Fibroblast of skin of right biceps (primary cell): Measurements from ENCODE around the gene TNFRSF21.
"Not testable (repeated sequence)": the region's sequence is repeated elsewhere in the genome, so short reads cannot be mapped to it uniquely, and the experiment has no call there.

Experiments
- DNase-seq: peaks from one replicate; pipeline ENCODE4 v3.0.0-alpha.2; 2013

TNFRSF21 gene

DNA sequence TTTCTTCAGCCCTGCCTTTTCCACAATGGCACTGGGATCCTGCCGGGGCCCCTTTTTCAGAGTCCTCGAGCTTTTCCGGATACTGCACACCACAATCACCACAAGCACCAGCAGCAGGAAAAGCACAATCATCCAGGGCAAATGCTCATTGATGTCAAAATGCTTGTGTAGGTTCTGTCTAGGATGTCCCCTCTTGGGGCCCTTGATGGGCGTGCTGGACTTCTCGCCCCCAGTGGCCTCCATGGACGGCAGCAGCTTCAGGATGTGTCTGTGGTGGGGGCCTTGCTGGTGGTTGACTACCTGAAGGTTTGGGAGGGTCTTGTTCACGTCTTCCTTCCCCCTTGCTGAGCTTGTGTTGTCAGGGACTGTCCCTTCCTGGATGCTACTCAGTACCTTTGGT is 25.7 kb downstream of the TNFRSF21 start:
- DNase-seq = no peak

DNA sequence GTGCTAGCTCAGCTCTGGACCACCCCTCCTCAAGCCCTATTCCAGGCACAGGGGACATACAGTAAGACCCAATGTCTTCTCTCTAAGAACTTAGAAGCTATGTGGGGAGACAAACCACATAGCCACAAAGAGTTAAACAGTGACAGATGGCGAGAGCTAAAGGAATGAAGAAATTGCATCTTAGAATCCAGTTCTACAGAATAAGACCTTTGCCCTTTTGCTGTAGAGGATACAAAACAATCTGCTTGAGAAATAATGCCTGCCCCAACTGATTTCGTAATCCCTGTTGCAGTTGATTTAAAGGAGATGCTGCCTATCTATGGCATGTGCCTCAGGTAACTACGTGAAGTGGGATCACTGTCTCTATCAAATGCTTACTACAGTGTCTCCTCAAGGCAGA is 31.2 kb downstream of the TNFRSF21 start:
- peak; percentile 9 for DNase-seq

- no peak for DNase-seq
Measured at GRCh38 chr6:47277702-47278101, 32.0 kb downstream of the TNFRSF21 start.

- no peak for DNase-seq
Measured at GRCh38 chr6:47276377-47276776, 33.3 kb downstream of the TNFRSF21 start.

GRCh38 chr6:47275640-47276039 is 34.1 kb downstream of the TNFRSF21 start:
- no peak for DNase-seq

- not testable (repeated sequence) for DNase-seq
Measured at GRCh38 chr6:47275132-47275531, 34.6 kb downstream of the TNFRSF21 start.

- no peak for DNase-seq
Measured at GRCh38 chr6:47268572-47269187, 41.0 kb downstream of the TNFRSF21 start.

DNA sequence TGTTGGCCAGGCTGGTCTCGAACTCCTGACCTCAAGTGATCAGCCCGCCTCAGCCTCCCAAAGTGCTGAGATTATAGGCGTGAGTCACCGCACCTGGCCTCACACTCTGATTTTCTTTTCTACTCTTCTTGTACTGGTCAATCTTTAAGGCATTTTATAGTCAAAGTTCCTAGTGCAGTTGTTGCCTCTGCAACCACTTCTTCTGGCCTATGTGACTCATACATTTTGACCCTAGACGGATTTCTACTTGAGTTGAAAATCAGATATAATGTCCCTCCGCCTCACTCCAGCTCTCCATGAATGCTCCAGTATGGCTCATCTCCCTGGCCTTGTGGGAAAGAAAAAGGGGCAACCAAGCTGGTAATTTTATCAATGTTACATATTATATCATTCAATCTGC is 42.4 kb downstream of the TNFRSF21 start:
- no peak for DNase-seq

DNA sequence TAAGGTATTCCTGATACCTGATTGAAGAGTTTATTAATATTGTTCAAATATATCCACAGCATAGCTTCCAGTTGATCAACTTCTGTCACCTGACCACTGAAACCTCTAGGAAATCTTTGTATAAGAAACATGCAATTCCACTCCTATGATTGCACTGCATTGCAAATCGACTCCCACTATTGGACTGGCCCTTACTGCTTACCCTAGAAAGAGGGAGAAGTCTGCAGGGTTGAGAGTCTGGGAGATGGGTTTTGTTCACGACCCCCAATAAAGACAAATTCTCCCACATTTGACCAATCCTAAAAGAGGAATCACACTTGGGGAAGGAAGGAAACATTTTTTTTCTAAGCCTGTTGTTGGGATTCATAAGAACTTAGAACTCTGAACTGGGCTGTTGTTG is 43.7 kb downstream of the TNFRSF21 start:
- DNase-seq = no peak

DNA sequence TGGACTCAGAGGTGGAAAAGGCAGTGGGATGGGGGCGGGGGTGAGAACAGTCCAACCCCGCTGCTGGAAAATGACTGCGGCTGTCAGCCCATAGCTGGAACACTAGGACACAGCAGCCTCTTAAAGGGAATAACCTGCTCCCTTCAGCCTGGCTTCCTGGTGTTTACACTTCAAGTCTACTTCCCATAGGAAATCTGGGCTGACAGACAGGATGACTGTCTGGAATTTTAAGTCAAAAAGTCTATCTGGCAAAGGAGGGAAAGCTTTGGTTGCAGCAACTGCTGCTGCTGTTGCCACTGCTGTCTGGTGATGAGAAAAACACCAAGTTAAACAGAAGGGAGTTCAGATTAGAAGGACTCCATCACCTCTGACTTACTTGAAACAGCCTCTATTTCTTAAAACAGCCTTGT is 44.9 kb downstream of the TNFRSF21 start:
- no peak for DNase-seq

DNA sequence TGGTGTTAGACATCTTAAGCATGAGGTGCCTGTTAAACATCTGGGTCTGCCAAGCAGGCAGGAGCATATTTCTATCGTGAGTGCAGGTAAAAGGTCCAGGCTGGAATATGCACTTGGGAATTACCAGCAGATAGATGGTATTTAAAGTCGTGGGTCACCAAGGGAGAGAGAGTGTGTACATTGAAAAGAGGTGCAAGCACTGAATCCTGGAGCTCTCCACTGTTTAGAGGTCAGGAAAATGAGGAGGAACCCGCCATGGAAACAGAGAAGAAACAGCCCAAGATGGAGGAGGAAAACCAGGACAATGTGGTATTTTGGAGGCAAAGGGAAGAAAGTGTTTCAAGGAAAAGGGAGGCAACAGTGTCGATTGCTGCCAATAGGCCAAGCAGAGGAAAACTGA is 46.4 kb downstream of the TNFRSF21 start:
- no peak for DNase-seq

GRCh38 chr6:47262231-47262630 is 47.5 kb downstream of the TNFRSF21 start:
- DNase-seq = no peak

- no peak for DNase-seq
Measured at GRCh38 chr6:47261191-47261590, 48.5 kb downstream of the TNFRSF21 start.

- DNase-seq = no peak
Measured at GRCh38 chr6:47260021-47260420, 49.7 kb downstream of the TNFRSF21 start.

GRCh38 chr6:47258724-47259347 is 50.9 kb downstream of the TNFRSF21 start:
- DNase-seq = no peak

DNA sequence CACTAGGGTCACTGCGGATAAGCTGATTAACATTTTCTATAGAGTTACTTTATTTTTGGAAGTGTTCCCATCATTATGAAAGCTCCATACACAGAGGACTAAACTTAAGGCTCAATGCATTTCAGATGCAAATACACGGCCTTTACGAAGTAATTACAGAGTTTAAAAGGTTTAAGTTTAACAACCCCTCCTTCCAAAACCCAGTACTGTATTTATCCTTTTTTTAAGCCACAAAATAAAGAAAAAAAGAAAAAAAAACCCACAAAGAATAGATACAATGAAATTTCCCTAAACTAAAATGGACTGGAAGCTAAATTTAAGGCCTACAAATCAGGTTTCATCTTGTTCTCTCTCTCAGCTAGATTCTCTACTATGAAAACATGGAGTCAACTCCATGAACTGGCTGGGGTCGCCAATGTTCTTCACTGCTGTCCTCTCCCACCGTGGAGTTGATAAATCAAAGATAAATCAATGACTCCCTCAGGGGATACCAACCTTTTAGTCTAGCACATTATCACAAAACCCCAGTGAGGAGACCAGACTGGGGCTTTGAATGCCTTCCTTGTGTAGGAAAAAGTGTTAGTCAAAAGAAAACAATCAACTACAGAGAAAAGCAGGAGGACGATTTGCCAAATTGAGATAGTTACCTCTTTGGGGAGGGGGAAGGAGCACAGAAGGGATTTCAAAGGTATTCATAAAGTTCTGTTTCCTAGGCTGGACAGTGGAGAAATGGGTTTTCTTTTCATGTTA is 52.5 kb downstream of the TNFRSF21 start:
- DNase-seq = no peak

- peak; percentile 9 for DNase-seq
Measured at GRCh38 chr6:47256361-47256760, 53.3 kb downstream of the TNFRSF21 start.

- no peak for DNase-seq
Measured at GRCh38 chr6:47254906-47255305, 54.8 kb downstream of the TNFRSF21 start.

DNA sequence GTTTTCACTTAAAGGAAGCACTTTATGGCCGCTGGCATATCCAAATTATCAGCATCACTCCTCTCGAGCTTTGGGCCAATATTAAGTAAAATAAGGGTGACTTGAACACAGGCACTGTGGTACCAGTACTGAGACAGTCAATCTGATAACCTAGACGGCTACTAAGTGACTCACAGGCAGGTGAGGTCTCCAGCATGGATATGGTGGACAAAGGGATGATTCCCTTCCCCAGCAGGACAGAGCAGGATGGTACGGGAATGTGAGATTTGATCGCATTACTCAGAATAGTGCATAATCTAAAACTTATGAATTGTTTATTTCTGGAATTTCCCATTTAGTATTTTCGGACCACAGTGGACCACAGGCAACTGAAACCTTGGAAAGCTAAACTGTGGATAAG is 55.7 kb downstream of the TNFRSF21 start:
- DNase-seq = no peak

- DNase-seq = no peak
Measured at GRCh38 chr6:47253136-47253535, 56.6 kb downstream of the TNFRSF21 start.

GRCh38 chr6:47252633-47253032 is 57.1 kb downstream of the TNFRSF21 start:
- no peak for DNase-seq

DNA sequence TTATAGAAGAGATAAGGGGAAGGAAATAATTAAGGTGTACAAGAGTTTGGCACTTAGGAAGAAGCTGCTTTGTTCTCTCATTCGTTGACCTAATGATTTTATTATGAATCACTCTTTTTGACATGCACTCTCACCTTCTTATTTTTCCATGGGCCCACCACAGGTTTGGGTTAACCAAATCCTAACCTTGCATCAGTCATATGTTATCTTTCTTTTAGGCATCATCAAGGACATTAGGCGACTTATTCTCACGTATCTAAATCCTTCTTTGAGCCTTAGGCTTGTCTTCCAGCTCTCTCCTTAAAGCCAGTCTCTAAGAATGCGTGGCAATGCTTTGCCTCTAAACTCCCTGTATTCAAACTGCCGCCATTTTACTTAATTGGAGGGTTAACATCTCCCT is 58.3 kb downstream of the TNFRSF21 start:
- no peak for DNase-seq

GRCh38 chr6:47250302-47250701 is 59.4 kb downstream of the TNFRSF21 start:
- DNase-seq = no peak

GRCh38 chr6:47248446-47248845 is 61.3 kb downstream of the TNFRSF21 start:
- DNase-seq = no peak
